ENCODE results near the gene PEX13. TPM values are rescaled to one million over a fixed set of nuclear protein-coding genes. Genes with fewer than 3 reads are reported as not detected.

The PEX13 gene
- total and polyA plus RNA-seq, 10 of the 15 experiments (the other 5 are each of a cell fraction or from before 2014, with no cell fraction given): 2.6 to 27.6 (median 17.8) TPM

DNA sequence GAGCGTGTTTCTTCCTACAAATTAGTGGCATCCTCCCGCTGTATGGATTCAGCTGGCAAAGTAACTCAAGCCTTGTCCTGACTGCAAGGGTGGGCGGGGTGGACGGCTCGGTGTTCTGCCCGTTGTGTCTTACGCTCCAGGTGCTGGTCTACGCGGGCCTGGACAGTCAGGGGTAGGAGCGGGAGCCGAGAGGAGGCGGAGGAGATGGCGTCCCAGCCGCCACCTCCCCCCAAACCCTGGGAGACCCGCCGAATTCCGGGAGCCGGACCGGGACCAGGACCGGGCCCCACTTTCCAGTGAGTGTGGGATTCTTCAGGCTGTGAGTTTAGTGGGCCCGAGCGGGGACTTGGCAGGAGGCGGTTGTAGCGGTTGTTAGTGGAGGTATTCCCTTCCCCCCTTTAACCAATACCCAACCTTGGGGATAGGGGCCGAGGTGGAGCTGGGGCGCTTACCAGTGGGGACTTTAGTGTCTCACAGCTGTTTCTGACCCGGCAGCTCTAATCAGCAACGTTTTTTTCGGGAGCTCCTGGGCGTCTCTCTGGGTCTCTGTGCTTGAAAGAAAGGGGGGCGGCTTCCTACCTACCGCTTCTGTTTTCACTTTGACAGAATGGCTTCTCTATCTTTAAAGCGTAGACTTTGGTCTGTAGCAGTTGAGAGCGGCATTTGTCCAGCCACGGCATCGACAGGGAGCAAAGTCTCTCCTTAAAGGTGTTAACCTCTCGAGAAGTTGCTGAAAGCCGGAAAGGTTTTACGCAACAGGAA lies at the start of gene PEX13, which contains the start of gene PUS10 (continued):
- TF ChIP-seq, protein P1, sequence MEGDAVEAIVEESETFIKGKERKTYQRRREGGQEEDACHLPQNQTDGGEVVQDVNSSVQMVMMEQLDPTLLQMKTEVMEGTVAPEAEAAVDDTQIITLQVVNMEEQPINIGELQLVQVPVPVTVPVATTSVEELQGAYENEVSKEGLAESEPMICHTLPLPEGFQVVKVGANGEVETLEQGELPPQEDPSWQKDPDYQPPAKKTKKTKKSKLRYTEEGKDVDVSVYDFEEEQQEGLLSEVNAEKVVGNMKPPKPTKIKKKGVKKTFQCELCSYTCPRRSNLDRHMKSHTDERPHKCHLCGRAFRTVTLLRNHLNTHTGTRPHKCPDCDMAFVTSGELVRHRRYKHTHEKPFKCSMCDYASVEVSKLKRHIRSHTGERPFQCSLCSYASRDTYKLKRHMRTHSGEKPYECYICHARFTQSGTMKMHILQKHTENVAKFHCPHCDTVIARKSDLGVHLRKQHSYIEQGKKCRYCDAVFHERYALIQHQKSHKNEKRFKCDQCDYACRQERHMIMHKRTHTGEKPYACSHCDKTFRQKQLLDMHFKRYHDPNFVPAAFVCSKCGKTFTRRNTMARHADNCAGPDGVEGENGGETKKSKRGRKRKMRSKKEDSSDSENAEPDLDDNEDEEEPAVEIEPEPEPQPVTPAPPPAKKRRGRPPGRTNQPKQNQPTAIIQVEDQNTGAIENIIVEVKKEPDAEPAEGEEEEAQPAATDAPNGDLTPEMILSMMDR (IDR thresholded peaks at IDR 0.05 in 2 of 3, conservative IDR thresholded peaks at IDR 0.05 in 1 of 3; ENCODE audit: control insufficient read depth in 2 of 3, extremely low read depth in 1 of 3, insufficient read depth in 1 of 3, low read depth in 3 of 3, low read length in 3 of 3): no peak
- no peak for TF ChIP-seq MYC (IDR thresholded peaks at IDR 0.05; ENCODE audit: insufficient read depth, insufficient read length, insufficient replicate concordance, low read length, severe bottlenecking)
- 0 out of 2 replicates have a peak, but pooled peaks have one; percentile 3 for TF ChIP-seq TARDBP (IDR thresholded peaks at IDR 0.05; ENCODE audit: borderline replicate concordance)
- 0 out of 2 replicates have a peak, but pooled peaks have one; percentile 8 for TF ChIP-seq ATF7 (IDR thresholded peaks at IDR 0.05; ENCODE audit: low read depth)
- no peak for TF ChIP-seq STAT3 (IDR thresholded peaks at IDR 0.05; ENCODE audit: low read depth, low read length)
- TF ChIP-seq NFYB (IDR thresholded peaks at IDR 0.05; ENCODE audit: insufficient read depth, low read depth, low read length): no peak
- no peak for TF ChIP-seq NRF1 (conservative IDR thresholded peaks at IDR 0.05; ENCODE audit: low read depth, low read length)
- TF ChIP-seq ZNF207 (IDR thresholded peaks at IDR 0.05; ENCODE audit: borderline replicate concordance): no peak
- no peak; the same call in 1 of the 2 replicates for TF ChIP-seq HCFC1 (IDR thresholded peaks at IDR 0.05; ENCODE audit: low read length)
- TF ChIP-seq RBBP5 (conservative IDR thresholded peaks at IDR 0.05): no peak; the same call in 1 of the 2 replicates
- TF ChIP-seq LARP7 (IDR thresholded peaks at IDR 0.05): peak; percentile 45

Data from GM12878 (cell line).